Measurements from ENCODE around the gene FSIP1. TPM values are rescaled to one million over a fixed set of nuclear protein-coding genes. Genes with fewer than 3 reads are reported as not detected.

FSIP1 gene
- polyA plus RNA-seq, 3 donors: 0.10 to 0.48 (median 0.21) TPM

DNA sequence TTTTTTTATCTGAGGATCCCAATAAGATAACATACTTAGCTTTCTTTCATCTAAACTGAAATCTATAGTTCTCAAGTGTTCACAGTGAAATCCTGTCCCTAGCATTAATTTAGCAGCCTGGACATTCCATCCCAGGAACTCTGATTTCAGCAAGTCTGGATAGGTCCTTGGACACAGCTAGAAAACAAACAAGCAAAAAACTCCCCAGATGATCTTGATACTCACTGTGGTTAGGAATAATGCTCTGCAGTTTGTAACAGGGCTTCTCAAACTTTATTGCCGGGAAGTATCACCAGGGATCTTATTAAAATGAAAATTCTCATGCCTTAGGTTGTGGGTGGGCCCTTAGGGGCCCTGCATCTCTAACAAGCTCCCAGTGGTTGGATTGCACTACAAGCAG, 177.5 kb downstream of the FSIP1 start:
- no peak for DNase-seq
- Mint-ChIP-seq H3K4me3 (no peak overlapping the region), H3K4me1 (no peaks in the 10 kb centered on the region), H3K27ac (no peak overlapping the region), H3K36me3 (no peaks in the 10 kb centered on the region), H3K27me3 (ENCODE audit: low read depth in 3 of 3) (peaks cover 0 to 5% (median 2%) of the 10 kb centered on the region in 3 donors), H3K9me3 (peaks cover 4 to 17% (median 15%) of the 10 kb centered on the region in 7 donors)
- no peak overlapping the region for H3K27ac ChIP-seq (ENCODE audit: low read depth in 1 of 2, low read length in 2 of 2)
- no peaks in the 10 kb centered on the region for H3K27me3 ChIP-seq (ENCODE audit: control insufficient read depth in 2 of 2, insufficient read depth in 2 of 2, low read length in 2 of 2)
- no peaks in the 10 kb centered on the region for H4K20me1 ChIP-seq (ENCODE audit: insufficient read depth, low read length)
- peaks cover 5 to 14% of the 10 kb centered on the region in 2 donors for H3K9me3 ChIP-seq (replicated peaks in 1 of 2; ENCODE audit: control insufficient read depth in 1 of 2, insufficient read depth in 1 of 2, low read length in 2 of 2)
- TF ChIP-seq, protein P1, sequence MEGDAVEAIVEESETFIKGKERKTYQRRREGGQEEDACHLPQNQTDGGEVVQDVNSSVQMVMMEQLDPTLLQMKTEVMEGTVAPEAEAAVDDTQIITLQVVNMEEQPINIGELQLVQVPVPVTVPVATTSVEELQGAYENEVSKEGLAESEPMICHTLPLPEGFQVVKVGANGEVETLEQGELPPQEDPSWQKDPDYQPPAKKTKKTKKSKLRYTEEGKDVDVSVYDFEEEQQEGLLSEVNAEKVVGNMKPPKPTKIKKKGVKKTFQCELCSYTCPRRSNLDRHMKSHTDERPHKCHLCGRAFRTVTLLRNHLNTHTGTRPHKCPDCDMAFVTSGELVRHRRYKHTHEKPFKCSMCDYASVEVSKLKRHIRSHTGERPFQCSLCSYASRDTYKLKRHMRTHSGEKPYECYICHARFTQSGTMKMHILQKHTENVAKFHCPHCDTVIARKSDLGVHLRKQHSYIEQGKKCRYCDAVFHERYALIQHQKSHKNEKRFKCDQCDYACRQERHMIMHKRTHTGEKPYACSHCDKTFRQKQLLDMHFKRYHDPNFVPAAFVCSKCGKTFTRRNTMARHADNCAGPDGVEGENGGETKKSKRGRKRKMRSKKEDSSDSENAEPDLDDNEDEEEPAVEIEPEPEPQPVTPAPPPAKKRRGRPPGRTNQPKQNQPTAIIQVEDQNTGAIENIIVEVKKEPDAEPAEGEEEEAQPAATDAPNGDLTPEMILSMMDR (IDR thresholded peaks at IDR 0.05): no peak
- no peaks in the 10 kb centered on the region for H3K4me1 ChIP-seq (ENCODE audit: control insufficient read depth in 1 of 2, insufficient read depth in 2 of 2, low read length in 2 of 2)
- intact Hi-C loops (cut with micrococcal nuclease): no loop called here
- no peak overlapping the region for H3K9ac ChIP-seq (ENCODE audit: insufficient read depth, low read length, poor library complexity, severe bottlenecking)
- H3K4me3 ChIP-seq (replicated peaks in 1 of 3; ENCODE audit: low read depth in 2 of 3, low read length in 3 of 3): no peak overlapping the region
- H3K4me2 ChIP-seq (replicated peaks; ENCODE audit: extremely low read depth, low read length, poor library complexity, severe bottlenecking): no peak overlapping the region
- no CpG with 5 or more reads among the region's 1 CpG for WGBS (ENCODE audit: insufficient coverage)
- H3K79me2 ChIP-seq (ENCODE audit: insufficient read depth, low read length): no peaks in the 10 kb centered on the region
- H3K36me3 ChIP-seq (replicated peaks in 1 of 2; ENCODE audit: control insufficient read depth in 1 of 2, insufficient read depth in 2 of 2, low read length in 2 of 2): no peaks in the 10 kb centered on the region
- no peak overlapping the region for H2AFZ ChIP-seq (ENCODE audit: insufficient read depth, low read depth, low read length, poor library complexity, severe bottlenecking)

DNA sequence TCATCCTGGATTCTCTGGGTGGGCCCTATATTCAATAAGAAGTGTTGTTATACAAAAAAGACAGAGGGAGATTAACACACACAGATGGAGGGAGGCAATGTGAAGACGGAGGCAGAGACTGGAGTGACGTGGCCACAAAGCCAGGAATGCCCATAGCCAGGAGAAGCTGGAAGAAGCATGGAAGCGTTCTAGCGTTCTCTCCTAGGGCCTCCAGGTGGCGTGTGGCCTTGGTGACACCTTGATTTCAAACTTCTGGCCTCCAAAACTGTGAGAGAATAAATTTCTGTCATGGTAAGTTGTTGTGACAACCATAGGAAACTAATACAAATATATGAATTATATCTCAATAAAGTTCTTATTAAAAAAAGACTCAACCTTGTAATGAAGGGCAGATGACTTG, 180.5 kb downstream of the FSIP1 start:
- Histone ChIP-seq H3K79me2 (ENCODE audit: insufficient read depth, low read length) (no peaks in the 10 kb centered on the region), H3K27me3 (ENCODE audit: control insufficient read depth in 2 of 2, insufficient read depth in 2 of 2, low read length in 2 of 2) (no peaks in the 10 kb centered on the region), H3K9me3 (replicated peaks in 1 of 2; ENCODE audit: control insufficient read depth in 1 of 2, insufficient read depth in 1 of 2, low read length in 2 of 2) (no peaks in the 10 kb centered on the region), H3K27ac (ENCODE audit: low read depth in 1 of 2, low read length in 2 of 2) (no peak overlapping the region), H3K9ac (ENCODE audit: insufficient read depth, low read length, poor library complexity, severe bottlenecking) (no peak overlapping the region), H3K4me1 (ENCODE audit: control insufficient read depth in 1 of 2, insufficient read depth in 2 of 2, low read length in 2 of 2) (no peaks in the 10 kb centered on the region), H3K4me2 (replicated peaks; ENCODE audit: extremely low read depth, low read length, poor library complexity, severe bottlenecking) (no peak overlapping the region), H4K20me1 (ENCODE audit: insufficient read depth, low read length) (no peaks in the 10 kb centered on the region), H3K36me3 (replicated peaks in 1 of 2; ENCODE audit: control insufficient read depth in 1 of 2, insufficient read depth in 2 of 2, low read length in 2 of 2) (no peaks in the 10 kb centered on the region), H3K4me3 (replicated peaks in 1 of 3; ENCODE audit: low read depth in 2 of 3, low read length in 3 of 3) (no peak overlapping the region), H2AFZ (ENCODE audit: insufficient read depth, low read depth, low read length, poor library complexity, severe bottlenecking) (no peak overlapping the region)
- Mint-ChIP-seq H3K4me1 (no peaks in the 10 kb centered on the region), H3K27ac (no peak overlapping the region), H3K4me3 (no peak overlapping the region), H3K9me3 (peaks cover 0 to 2% (median 0%) of the 10 kb centered on the region in 7 donors), H3K36me3 (peaks cover 2 to 6% of the 10 kb centered on the region in 2 donors), H3K27me3 (ENCODE audit: low read depth in 3 of 3) (peaks cover 0 to 5% (median 2%) of the 10 kb centered on the region in 3 donors)
- TF ChIP-seq, protein P1 (IDR thresholded peaks at IDR 0.05): no peak
- no peak for DNase-seq
- WGBS (ENCODE audit: insufficient coverage): 92% methylated on average over 2 of the region's 5 CpGs
- intact Hi-C loops (cut with micrococcal nuclease): no loop called here

Measured in CD14-positive monocyte (primary cell).